GM23338 (cell line): ENCODE measurements around the gene MCC. TPM values are rescaled to one million over a fixed set of nuclear protein-coding genes. Genes with fewer than 3 reads are reported as not detected.

Source experiments
- ATAC-seq: fragments of 200-7000 bp; cut with Tn5 transposase; 3 replicates; pipeline ENCODE4 v1.9.1; 2020
- DNase-seq: peaks from one replicate; pipeline ENCODE4 v3.0.0-alpha.2; 2015; ENCODE audit warnings: low spot score
- H2AFZ ChIP-seq: fragments of 200-600 bp; sonication (generic); 2 replicates; pipeline ENCODE4 v1.8.0; 2016; ENCODE audit warnings: antibody characterized with exemption, mild to moderate bottlenecking, moderate library complexity
- H3F3A ChIP-seq: fragments of 200-600 bp; sonication (generic); replicated peaks from 2 replicates; pipeline ENCODE4 v1.8.0; 2017; ENCODE audit warnings: antibody characterized with exemption, mixed run types, low read depth
- H3K27ac ChIP-seq: fragments of 200-600 bp; sonication (generic); 2 replicates; pipeline ENCODE4 v1.6.1; 2016; ENCODE audit warnings: low read depth
- H3K27me3 ChIP-seq: fragments of 200-600 bp; sonication (generic); 2 replicates; pipeline ENCODE4 v1.8.0; 2016; ENCODE audit warnings: mild to moderate bottlenecking, mixed run types, moderate library complexity; ENCODE audit not compliant: insufficient read depth
- H3K36me3 ChIP-seq: fragments of 200-600 bp; sonication (generic); 2 replicates; pipeline ENCODE4 v1.8.0; 2016; ENCODE audit warnings: mild to moderate bottlenecking; ENCODE audit not compliant: insufficient read depth
- H3K4me1 ChIP-seq: fragments of 200-600 bp; sonication (generic); 2 replicates; pipeline ENCODE4 v1.8.0; 2016; ENCODE audit warnings: mild to moderate bottlenecking, moderate library complexity; ENCODE audit not compliant: insufficient read depth
- H3K4me2 ChIP-seq: fragments of 200-600 bp; sonication (generic); 2 replicates; pipeline ENCODE4 v1.7.1; 2017; ENCODE audit warnings: mixed run types
- H3K4me3 ChIP-seq: fragments of 200-600 bp; sonication (generic); 2 replicates; pipeline ENCODE4 v1.6.1; 2016; ENCODE audit warnings: mixed run types
- H3K79me2 ChIP-seq: fragments of 200-600 bp; sonication (generic); replicated peaks from 2 replicates; pipeline ENCODE4 v1.8.0; 2017; ENCODE audit warnings: mild to moderate bottlenecking; ENCODE audit not compliant: insufficient read depth
- H3K9me2 ChIP-seq: fragments of 200-600 bp; sonication (generic); 2 replicates; pipeline ENCODE4 v1.8.0; 2017; ENCODE audit not compliant: insufficient read depth
- H4K20me1 ChIP-seq: fragments of 200-600 bp; sonication (generic); replicated peaks from 2 replicates; pipeline ENCODE4 v1.8.0; 2017; ENCODE audit warnings: mild to moderate bottlenecking; ENCODE audit not compliant: insufficient read depth
- H3K27ac Mint-ChIP-seq: 2 replicates; pipeline ENCODE4 v1.8.0; 2020; ENCODE audit warnings: inconsistent platforms, mild to moderate bottlenecking, moderate library complexity, mixed read lengths
- H3K27me3 Mint-ChIP-seq: 3 replicates; pipeline ENCODE4 v1.8.0; 2022; ENCODE audit warnings: low read depth, mild to moderate bottlenecking, moderate library complexity, mixed read lengths, inconsistent platforms; ENCODE audit not compliant: insufficient read depth, poor library complexity
- H3K36me3 Mint-ChIP-seq: 3 replicates; pipeline ENCODE4 v1.8.0; 2021; ENCODE audit warnings: low read depth, mild to moderate bottlenecking, inconsistent platforms, moderate library complexity, mixed read lengths
- H3K4me1 Mint-ChIP-seq: 3 replicates; pipeline ENCODE4 v1.8.0; 2020; ENCODE audit warnings: mild to moderate bottlenecking, inconsistent platforms, mixed read lengths
- H3K4me3 Mint-ChIP-seq: 3 replicates; pipeline ENCODE4 v1.8.0; 2021; ENCODE audit warnings: moderate library complexity, mild to moderate bottlenecking, inconsistent platforms, mixed read lengths
- H3K9me3 Mint-ChIP-seq: 3 replicates; pipeline ENCODE4 v1.8.0; 2020; ENCODE audit warnings: moderate library complexity, mild to moderate bottlenecking, inconsistent platforms, mixed read lengths
- CREB1 ChIP-seq: fragments of 250-450 bp; sonication (Bioruptor Pico); IDR thresholded peaks from 2 replicates; pipeline ENCODE4 v1.5.0; 2020; ENCODE audit warnings: low read depth, mild to moderate bottlenecking, moderate library complexity
- ETS1 ChIP-seq: IDR thresholded peaks from 2 replicates; pipeline ENCODE4 v1.6.1; 2016; ENCODE audit warnings: antibody characterized with exemption
- EZH2 ChIP-seq: fragments of 200-600 bp; sonication (generic); IDR thresholded peaks from one replicate; pipeline ENCODE4 v1.8.0; 2017; ENCODE audit warnings: antibody characterized with exemption, mild to moderate bottlenecking, low read depth; ENCODE audit not compliant: unreplicated experiment
- EZH2phosphoT487 ChIP-seq: fragments of 200-600 bp; sonication (generic); IDR thresholded peaks from one replicate; pipeline ENCODE4 v1.8.1; 2018; ENCODE audit warnings: antibody characterized with exemption; ENCODE audit not compliant: unreplicated experiment
- JUNB ChIP-seq: IDR thresholded peaks from one replicate; pipeline ENCODE4 v1.6.1; 2016; ENCODE audit warnings: antibody characterized with exemption; ENCODE audit not compliant: unreplicated experiment
- NANOG ChIP-seq: IDR thresholded peaks from 2 replicates; pipeline ENCODE4 v1.6.1; 2016; ENCODE audit warnings: antibody characterized with exemption, borderline replicate concordance
- POLR2AphosphoS5 ChIP-seq: IDR thresholded peaks from 2 replicates; pipeline ENCODE4 v1.6.1; 2016; ENCODE audit warnings: antibody characterized with exemption, low read depth
- STAT1 ChIP-seq: IDR thresholded peaks from one replicate; pipeline ENCODE4 v1.6.1; 2016; ENCODE audit warnings: antibody characterized with exemption; ENCODE audit not compliant: unreplicated experiment
- ZNF114 ChIP-seq: fragments of 250-450 bp; sonication (Bioruptor Pico); IDR thresholded peaks from 2 replicates; pipeline ENCODE4 v1.5.0; 2020; ENCODE audit warnings: mild to moderate bottlenecking, moderate library complexity
- ZNF331 ChIP-seq: fragments of 250-450 bp; sonication (Bioruptor Pico); IDR thresholded peaks from 2 replicates; pipeline ENCODE4 v1.5.0; 2020; ENCODE audit warnings: low read depth, mild to moderate bottlenecking, moderate library complexity
- ZNF462 ChIP-seq: fragments of 250-450 bp; sonication (Bioruptor Pico); IDR thresholded peaks from 2 replicates; pipeline ENCODE4 v1.5.0; 2020; ENCODE audit warnings: mild to moderate bottlenecking, moderate library complexity
- polyA plus RNA-seq: library from polyadenylated mRNA; unstranded; fragments of >200 nt; fragmentation: Nextera tagmentation; extraction: Ambion mirVana; gene quantifications from 2 replicates; pipeline ENCODE4 v1.2.1, GENCODE V29; 2016
- total RNA-seq: library from RNA; depleted of rRNA; stranded (reverse); fragments of >200 nt; shearing (Covaris generic); gene quantifications from 2 replicates; pipeline ENCODE4 v1.2.3, GENCODE V29; 2014
- TF ChIP-seq, protein P1 (sequence below): IDR thresholded peaks from one replicate; pipeline ENCODE4 v1.6.1; 2018; ENCODE audit warnings: antibody characterized with exemption; ENCODE audit not compliant: unreplicated experiment
- TF ChIP-seq, protein P2 (sequence below), 2 experiments: fragments of 200-600 bp in 1 of 2; sonication (generic) in 1 of 2; conservative IDR thresholded peaks; 2 replicates each; pipeline versions ENCODE4 v1.5.1 to v1.6.1; 2016 to 2017; ENCODE audit warnings: antibody characterized with exemption in 2 of 2, low read depth in 2 of 2, mild to moderate bottlenecking in 2 of 2, moderate library complexity in 1 of 2

MCC gene
- total and polyA plus RNA-seq, 2 experiments from 2014 or later: 3.8 to 10.1 TPM

DNA sequence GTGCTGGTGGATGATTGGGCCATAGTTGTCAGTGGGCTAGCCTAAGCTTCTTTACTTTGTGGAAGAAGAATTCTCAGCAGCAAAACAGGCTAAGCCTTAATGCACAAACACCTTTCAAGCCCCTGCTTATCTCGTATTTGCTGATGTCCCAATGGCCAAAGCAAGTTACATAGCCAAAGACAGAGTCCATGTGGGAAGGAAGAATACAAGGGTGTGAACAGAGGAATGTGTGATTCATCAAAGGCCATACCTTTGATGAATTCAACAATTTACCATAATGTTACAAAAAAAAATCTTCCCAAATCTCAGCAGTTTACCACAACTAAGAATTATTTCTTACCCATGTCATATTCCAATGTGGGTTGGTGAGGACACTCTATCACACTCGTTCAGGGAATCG lies 24.1 kb upstream of the MCC start:
- no peak overlapping the region for H3K27ac ChIP-seq
- peaks cover 2% of the 10 kb centered on the region for H3K27me3 Mint-ChIP-seq
- H3K27ac Mint-ChIP-seq: no peak overlapping the region

More for the DNA sequence above, 24.1 kb upstream of the MCC start:
- H3K4me3 Mint-ChIP-seq: 0 out of 3 replicates have a peak overlapping the region, but pooled peaks have one; percentile 23
- peaks cover 12% of the 10 kb centered on the region; the same call in 2 of the 3 replicates for H3K36me3 Mint-ChIP-seq
- Histone ChIP-seq H3K4me2 (no peak overlapping the region), H3K27me3 (no peaks in the 10 kb centered on the region), H3K4me3 (no peak overlapping the region), H4K20me1 (peaks cover 7% of the 10 kb centered on the region), H2AFZ (no peak overlapping the region), H3K9me2 (no peaks in the 10 kb centered on the region), H3K36me3 (no peaks in the 10 kb centered on the region; the same call in 1 of the 2 replicates), H3F3A (no peaks in the 10 kb centered on the region), H3K4me1 (peaks cover 11% of the 10 kb centered on the region), H3K79me2 (peaks cover 11% of the 10 kb centered on the region)
- ATAC-seq (no peak), DNase-seq (no peak)
- H3K9me3 Mint-ChIP-seq: no peaks in the 10 kb centered on the region; the same call in 2 of the 3 replicates
- TF ChIP-seq ZNF114 (CRISPR knock-in tag): no peak
- no peak for TF ChIP-seq EZH2
- TF ChIP-seq EZH2phosphoT487: no peak
- no peak for TF ChIP-seq NANOG
- no peak for TF ChIP-seq ZNF462 (CRISPR knock-in tag)
- no peak for TF ChIP-seq CREB1 (CRISPR knock-in tag)
- TF ChIP-seq ZNF331 (CRISPR knock-in tag): no peak
- TF ChIP-seq, protein P1, sequence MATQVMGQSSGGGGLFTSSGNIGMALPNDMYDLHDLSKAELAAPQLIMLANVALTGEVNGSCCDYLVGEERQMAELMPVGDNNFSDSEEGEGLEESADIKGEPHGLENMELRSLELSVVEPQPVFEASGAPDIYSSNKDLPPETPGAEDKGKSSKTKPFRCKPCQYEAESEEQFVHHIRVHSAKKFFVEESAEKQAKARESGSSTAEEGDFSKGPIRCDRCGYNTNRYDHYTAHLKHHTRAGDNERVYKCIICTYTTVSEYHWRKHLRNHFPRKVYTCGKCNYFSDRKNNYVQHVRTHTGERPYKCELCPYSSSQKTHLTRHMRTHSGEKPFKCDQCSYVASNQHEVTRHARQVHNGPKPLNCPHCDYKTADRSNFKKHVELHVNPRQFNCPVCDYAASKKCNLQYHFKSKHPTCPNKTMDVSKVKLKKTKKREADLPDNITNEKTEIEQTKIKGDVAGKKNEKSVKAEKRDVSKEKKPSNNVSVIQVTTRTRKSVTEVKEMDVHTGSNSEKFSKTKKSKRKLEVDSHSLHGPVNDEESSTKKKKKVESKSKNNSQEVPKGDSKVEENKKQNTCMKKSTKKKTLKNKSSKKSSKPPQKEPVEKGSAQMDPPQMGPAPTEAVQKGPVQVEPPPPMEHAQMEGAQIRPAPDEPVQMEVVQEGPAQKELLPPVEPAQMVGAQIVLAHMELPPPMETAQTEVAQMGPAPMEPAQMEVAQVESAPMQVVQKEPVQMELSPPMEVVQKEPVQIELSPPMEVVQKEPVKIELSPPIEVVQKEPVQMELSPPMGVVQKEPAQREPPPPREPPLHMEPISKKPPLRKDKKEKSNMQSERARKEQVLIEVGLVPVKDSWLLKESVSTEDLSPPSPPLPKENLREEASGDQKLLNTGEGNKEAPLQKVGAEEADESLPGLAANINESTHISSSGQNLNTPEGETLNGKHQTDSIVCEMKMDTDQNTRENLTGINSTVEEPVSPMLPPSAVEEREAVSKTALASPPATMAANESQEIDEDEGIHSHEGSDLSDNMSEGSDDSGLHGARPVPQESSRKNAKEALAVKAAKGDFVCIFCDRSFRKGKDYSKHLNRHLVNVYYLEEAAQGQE: no peak
- TF ChIP-seq ETS1: no peak
- TF ChIP-seq, protein P2, sequence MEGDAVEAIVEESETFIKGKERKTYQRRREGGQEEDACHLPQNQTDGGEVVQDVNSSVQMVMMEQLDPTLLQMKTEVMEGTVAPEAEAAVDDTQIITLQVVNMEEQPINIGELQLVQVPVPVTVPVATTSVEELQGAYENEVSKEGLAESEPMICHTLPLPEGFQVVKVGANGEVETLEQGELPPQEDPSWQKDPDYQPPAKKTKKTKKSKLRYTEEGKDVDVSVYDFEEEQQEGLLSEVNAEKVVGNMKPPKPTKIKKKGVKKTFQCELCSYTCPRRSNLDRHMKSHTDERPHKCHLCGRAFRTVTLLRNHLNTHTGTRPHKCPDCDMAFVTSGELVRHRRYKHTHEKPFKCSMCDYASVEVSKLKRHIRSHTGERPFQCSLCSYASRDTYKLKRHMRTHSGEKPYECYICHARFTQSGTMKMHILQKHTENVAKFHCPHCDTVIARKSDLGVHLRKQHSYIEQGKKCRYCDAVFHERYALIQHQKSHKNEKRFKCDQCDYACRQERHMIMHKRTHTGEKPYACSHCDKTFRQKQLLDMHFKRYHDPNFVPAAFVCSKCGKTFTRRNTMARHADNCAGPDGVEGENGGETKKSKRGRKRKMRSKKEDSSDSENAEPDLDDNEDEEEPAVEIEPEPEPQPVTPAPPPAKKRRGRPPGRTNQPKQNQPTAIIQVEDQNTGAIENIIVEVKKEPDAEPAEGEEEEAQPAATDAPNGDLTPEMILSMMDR (conservative IDR thresholded peaks at IDR 0.05; ENCODE audit: low read depth in 2 of 2): no peak
- TF ChIP-seq JUNB: no peak
- no peak for TF ChIP-seq STAT1
- TF ChIP-seq POLR2AphosphoS5: no peak
- peaks cover 10% of the 10 kb centered on the region for H3K4me1 Mint-ChIP-seq
